A673 (cell line): ENCODE results near the gene TET1. TPM values are rescaled to one million over a fixed set of nuclear protein-coding genes. Genes with fewer than 3 reads are reported as not detected.
A peak's percentile ranks its signal among the peaks of the same experiment; 100 is the strongest.
"Not testable (repeated sequence)": the region's sequence is repeated elsewhere in the genome, so short reads cannot be mapped to it uniquely, and the experiment has no call there.

Experiments
- BruUV-seq: library from RNA; stranded (reverse); fragments of 400-500 nt; replicated peaks from 2 replicates; lab custom pipeline; 2021; lab: Mats Ljungman, UMichigan
- CTCF ChIA-PET: fragments of 300-600 bp; sonication (Branson Sonifier 250); formaldehyde crosslinking; loops from one replicate; lab custom pipeline; 2022; ENCODE audit warnings: antibody characterized with exemption; lab: Charles Lee
- POLR2A ChIA-PET: fragments of 300-600 bp; sonication (Branson Sonifier 250); formaldehyde crosslinking; loops from one replicate; lab custom pipeline; 2022; ENCODE audit warnings: antibody characterized with exemption; ENCODE audit not compliant: low non-redundant PET; lab: Charles Lee
- DNase-seq: peaks from one replicate; pipeline ENCODE4 v3.0.0-alpha.2; 2015; ENCODE audit warnings: low spot score
- H3K27ac ChIP-seq: fragments of 200-600 bp; sonication (generic); 2 replicates; pipeline ENCODE4 v1.5.1; 2016; ENCODE audit warnings: mixed run types, low read depth, mild to moderate bottlenecking, mixed read lengths, antibody characterized with exemption, low read length; ENCODE audit not compliant: poor library complexity, severe bottlenecking
- H3K27me3 ChIP-seq: fragments of 200-600 bp; sonication (generic); replicated peaks from 2 replicates; pipeline ENCODE4 v1.6.1; 2017; ENCODE audit warnings: mixed run types, low read depth, mild to moderate bottlenecking, mixed read lengths, antibody characterized with exemption, low read length; ENCODE audit not compliant: insufficient read depth, poor library complexity
- H3K36me3 ChIP-seq: fragments of 200-600 bp; sonication (generic); 2 replicates; pipeline ENCODE4 v1.6.1; 2016; ENCODE audit warnings: mixed run types, mild to moderate bottlenecking, mixed read lengths, antibody characterized with exemption, low read length; ENCODE audit not compliant: insufficient read depth, poor library complexity, severe bottlenecking
- H3K4me1 ChIP-seq: fragments of 200-600 bp; sonication (generic); 2 replicates; pipeline ENCODE4 v1.6.1; 2017; ENCODE audit warnings: mixed run types, mild to moderate bottlenecking, mixed read lengths, antibody characterized with exemption, low read length; ENCODE audit not compliant: insufficient read depth, poor library complexity, severe bottlenecking
- H3K4me3 ChIP-seq: fragments of 200-600 bp; sonication (generic); 2 replicates; pipeline ENCODE4 v1.5.1; 2016; ENCODE audit warnings: low read depth, mixed run types, mild to moderate bottlenecking, mixed read lengths, low read length; ENCODE audit not compliant: poor library complexity, severe bottlenecking
- H3K9me3 ChIP-seq: fragments of 200-600 bp; sonication (generic); 2 replicates; pipeline ENCODE4 v1.6.1; 2016; ENCODE audit warnings: mixed run types, low read depth, mild to moderate bottlenecking, mixed read lengths, antibody characterized with exemption, low read length; ENCODE audit not compliant: poor library complexity, severe bottlenecking
- EZH2 ChIP-seq: fragments of 200-600 bp; sonication (generic); IDR thresholded peaks from 2 replicates; pipeline ENCODE4 v1.6.1; 2017; ENCODE audit warnings: borderline replicate concordance, low read depth, mild to moderate bottlenecking, mixed read lengths, antibody characterized with exemption, low read length; ENCODE audit not compliant: poor library complexity, severe bottlenecking
- intact Hi-C: fragments of 100-400 bp; cut with micrococcal nuclease; formaldehyde crosslinking; loops from one replicate; pipeline ENCODE4 v1.10.0; 2022; ENCODE audit not compliant: unreplicated experiment
- total RNA-seq: library from RNA; stranded (reverse); gene quantifications from 2 replicates; pipeline ENCODE4 v1.2.3, GENCODE V29; 2021
- TF ChIP-seq, protein P1 (sequence below): fragments of 300-800, 200-600 bp; sonication (generic); conservative IDR thresholded peaks from 2 replicates; pipeline ENCODE4 v1.5.1; 2017; ENCODE audit warnings: low read depth, mild to moderate bottlenecking, antibody characterized with exemption, low read length, moderate library complexity, mixed read lengths

TET1 gene
- total RNA-seq, 1 experiment from 2014 or later = 15.2 TPM

DNA sequence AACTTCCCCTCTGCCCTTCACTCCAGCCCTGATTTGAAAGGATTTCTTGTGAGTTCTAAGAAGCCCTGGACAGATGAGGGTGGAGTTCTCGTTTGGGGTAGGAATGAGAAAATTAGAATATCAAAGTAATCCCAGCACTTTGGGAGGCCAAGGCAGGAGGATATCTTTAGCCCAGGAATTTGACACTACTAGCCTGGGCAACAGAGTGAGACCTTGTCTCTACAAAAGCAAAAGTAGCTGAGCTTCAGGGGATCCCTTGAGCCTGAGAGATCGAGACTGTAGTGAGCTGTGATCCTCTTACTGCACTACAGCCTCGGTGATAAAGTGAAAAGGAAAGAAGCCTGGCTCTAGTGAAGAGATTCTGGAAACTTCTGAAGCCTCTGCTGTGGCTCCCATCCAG lies 76.2 kb downstream of the TET1 start:
- intact Hi-C loops = no loop called here
- H3K9me3 ChIP-seq = no peaks in the 10 kb centered on the region
- H3K27me3 ChIP-seq = no peaks in the 10 kb centered on the region
- POLR2A ChIA-PET = no interaction called here
- BruUV-seq = no TSS peak
- H3K4me1 ChIP-seq = no peaks in the 10 kb centered on the region
- CTCF ChIA-PET = no interaction called here
- no peak for DNase-seq
- peaks cover 3% of the 10 kb centered on the region for H3K36me3 ChIP-seq
- H3K27ac ChIP-seq = no peak overlapping the region
- H3K4me3 ChIP-seq = no peak overlapping the region
- TF ChIP-seq EZH2 = no peak
- TF ChIP-seq, protein P1, sequence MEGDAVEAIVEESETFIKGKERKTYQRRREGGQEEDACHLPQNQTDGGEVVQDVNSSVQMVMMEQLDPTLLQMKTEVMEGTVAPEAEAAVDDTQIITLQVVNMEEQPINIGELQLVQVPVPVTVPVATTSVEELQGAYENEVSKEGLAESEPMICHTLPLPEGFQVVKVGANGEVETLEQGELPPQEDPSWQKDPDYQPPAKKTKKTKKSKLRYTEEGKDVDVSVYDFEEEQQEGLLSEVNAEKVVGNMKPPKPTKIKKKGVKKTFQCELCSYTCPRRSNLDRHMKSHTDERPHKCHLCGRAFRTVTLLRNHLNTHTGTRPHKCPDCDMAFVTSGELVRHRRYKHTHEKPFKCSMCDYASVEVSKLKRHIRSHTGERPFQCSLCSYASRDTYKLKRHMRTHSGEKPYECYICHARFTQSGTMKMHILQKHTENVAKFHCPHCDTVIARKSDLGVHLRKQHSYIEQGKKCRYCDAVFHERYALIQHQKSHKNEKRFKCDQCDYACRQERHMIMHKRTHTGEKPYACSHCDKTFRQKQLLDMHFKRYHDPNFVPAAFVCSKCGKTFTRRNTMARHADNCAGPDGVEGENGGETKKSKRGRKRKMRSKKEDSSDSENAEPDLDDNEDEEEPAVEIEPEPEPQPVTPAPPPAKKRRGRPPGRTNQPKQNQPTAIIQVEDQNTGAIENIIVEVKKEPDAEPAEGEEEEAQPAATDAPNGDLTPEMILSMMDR = no peak

DNA sequence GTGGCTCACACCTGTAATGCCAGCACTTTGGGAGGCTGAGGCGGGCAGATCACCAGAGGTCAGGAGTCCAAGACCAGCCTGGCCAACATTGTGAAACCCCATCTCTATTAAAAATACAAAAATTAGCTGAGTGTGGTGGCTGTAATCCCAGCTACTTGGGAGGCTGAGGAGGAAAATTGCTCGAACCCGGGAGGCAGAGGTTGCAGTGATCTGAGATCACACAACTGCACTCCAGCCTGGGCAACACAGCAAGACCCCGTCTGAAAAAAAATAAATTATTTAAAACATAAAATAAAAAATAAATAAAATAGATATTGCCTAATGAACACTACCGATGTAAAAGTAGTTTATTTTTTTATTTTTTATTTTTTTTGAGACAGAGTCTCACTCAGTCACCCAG lies 83.4 kb downstream of the TET1 start:
- BruUV-seq, H3K9me3 ChIP-seq, H3K27ac ChIP-seq, CTCF ChIA-PET, POLR2A ChIA-PET, intact Hi-C loops, DNase-seq, H3K4me1 ChIP-seq, H3K27me3 ChIP-seq, H3K4me3 ChIP-seq: not testable (repeated sequence)
- H3K36me3 ChIP-seq = peaks cover 32% of the 10 kb centered on the region

DNA sequence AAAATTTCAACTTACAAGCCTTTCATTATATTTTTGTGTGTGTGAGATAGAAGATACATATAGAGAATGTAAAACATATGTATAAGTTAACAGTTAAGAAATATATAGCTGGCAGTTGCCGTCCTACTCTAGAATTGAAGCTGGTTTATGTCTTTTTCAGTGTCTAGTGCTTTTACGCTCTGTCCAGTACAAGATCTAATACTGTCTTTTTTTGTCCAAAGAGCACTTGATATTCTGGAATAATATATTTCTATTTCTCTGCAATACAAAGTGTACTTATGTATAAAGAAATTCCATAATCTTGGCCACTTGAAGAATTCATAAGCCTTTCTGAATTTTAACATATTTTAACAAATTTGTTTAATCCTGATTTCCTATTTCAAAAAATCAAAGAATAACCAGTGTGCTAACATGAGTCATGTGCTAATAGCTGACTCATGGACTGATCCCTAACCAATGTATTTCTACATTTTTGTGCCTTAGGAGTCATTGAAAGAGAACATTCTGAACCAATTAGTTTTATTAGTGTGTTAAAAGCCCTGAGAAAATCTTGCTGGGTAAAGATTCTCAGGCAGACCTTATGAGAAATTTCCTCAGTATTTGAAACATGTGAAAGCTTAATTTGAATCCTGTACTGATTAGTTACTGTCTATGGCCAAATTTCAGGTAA lies 87.7 kb downstream of the TET1 start:
- Histone ChIP-seq H3K27ac (peak overlapping the region; percentile 16), H3K9me3 (no peaks in the 10 kb centered on the region), H3K36me3 (peaks cover 29% of the 10 kb centered on the region), H3K4me3 (no peak overlapping the region), H3K4me1 (no peaks in the 10 kb centered on the region), H3K27me3 (no peaks in the 10 kb centered on the region)
- no TSS peak for BruUV-seq
- TF ChIP-seq, protein P1 = no peak
- no peak for TF ChIP-seq EZH2
- peak; percentile 75 for DNase-seq
- ChIA-PET CTCF (no interaction called here), POLR2A (interaction anchor here (0.5 to 0.7 kb wide), 2 partner anchors 57 to 1548 kb away, joined by 3 to 9 read pairs; no protein-coding TSS in a partner anchor)
- intact Hi-C loops = no loop called here

DNA sequence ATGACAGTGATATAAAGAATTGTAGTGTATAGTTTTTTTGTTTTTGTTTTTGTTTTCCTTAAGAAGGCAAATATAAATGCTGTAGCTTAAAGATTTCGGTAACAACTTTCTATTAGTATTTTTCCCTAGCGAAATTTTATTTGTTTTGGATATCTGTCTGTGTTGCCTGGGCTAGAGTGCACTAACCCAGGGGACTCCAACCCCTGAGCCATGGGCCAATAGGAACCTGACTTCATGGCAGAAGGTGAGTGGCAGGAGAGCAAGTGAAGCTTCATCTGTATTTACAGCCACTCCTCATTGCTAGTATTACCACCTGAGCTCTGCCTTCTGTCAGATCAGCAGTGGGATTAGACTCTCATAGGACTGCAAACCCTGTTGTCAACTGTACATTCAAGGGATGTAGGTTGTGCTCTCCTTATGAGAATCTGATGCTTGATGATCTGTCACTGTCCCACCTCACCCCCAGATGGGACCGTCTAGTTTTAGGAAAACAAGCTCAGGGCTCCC lies 95.5 kb downstream of the TET1 start:
- Histone ChIP-seq H3K9me3 (no peaks in the 10 kb centered on the region), H3K27me3 (no peaks in the 10 kb centered on the region), H3K4me3 (no peak overlapping the region), H3K36me3 (peaks cover 10% of the 10 kb centered on the region), H3K27ac (no peak overlapping the region), H3K4me1 (no peaks in the 10 kb centered on the region)
- no TSS peak for BruUV-seq
- ChIA-PET POLR2A (interaction anchor here (0.6 kb wide), 1 partner anchor 16 kb away, joined by 4 read pairs; no protein-coding TSS in a partner anchor), CTCF (no interaction called here)
- TF ChIP-seq EZH2 = no peak
- TF ChIP-seq, protein P1 = no peak
- intact Hi-C loops = no loop called here
- no peak for DNase-seq
